GM13977 (cell line): Measurements from ENCODE around the gene TEDC1.

Experiments used
- DNase-seq: peaks from one replicate; pipeline ENCODE4 v3.0.0; 2012; ENCODE audit warnings: low spot score
- in situ Hi-C: fragments of 300-500 bp; cut with MboI; formaldehyde crosslinking; loops from one replicate; pipeline ENCODE4 v1.12.0; 2022; ENCODE audit warnings: low sequenced_read_pairs, low pct_unique_long_range_greater_than_20kb, mixed read lengths, inconsistent platforms; ENCODE audit not compliant: unreplicated experiment
- TF ChIP-seq, protein P1 (sequence below): IDR thresholded peaks from 2 replicates; pipeline ENCODE4 v1.5.1; 2012; ENCODE audit warnings: mild to moderate bottlenecking, control low read depth; ENCODE audit not compliant: insufficient read depth; ENCODE audit errors: extremely low read depth, missing control alignments

Gene TEDC1

DNA sequence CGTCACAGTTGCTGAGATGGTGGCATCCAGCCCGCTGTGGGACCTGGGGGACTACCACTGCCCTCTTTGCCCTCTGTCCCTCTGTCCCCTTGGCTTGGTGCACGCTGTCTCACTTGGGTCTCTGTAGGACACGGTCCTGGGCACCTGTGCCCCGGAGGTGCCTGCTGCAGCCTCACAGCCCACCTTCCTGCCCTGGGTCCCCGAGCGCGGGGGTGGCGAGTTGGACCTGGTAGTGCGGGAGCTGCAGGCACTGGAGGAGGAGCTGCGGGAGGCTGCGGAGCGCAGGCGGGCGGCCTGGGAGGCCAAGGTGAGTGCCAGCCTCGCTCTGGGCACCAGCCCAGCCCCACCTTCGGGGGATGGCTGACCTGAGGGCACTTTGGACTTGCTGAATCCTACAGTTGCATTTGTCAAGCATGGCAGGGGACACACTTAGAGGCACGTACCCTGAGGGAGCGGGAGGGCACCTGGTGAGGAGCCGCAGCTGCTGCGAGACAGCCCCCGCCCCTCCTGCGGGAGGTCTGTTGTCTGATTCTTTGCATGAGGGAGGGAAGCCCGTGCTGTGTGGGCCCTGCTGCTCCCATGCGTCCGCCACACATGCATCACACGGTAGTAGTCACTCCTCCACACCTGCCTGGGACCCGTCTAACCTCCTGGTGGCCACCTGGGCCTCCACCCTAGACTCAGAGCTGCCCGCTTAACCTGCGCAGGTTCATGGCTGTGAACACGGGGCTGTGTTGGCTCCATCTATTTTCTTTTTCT lies 6.8 kb downstream of the TEDC1 start:
- in situ Hi-C loops = loop anchor here (10.0 kb wide), 1 partner anchor 123 kb away; no protein-coding TSS in a partner anchor
- no peak for DNase-seq
- TF ChIP-seq, protein P1, sequence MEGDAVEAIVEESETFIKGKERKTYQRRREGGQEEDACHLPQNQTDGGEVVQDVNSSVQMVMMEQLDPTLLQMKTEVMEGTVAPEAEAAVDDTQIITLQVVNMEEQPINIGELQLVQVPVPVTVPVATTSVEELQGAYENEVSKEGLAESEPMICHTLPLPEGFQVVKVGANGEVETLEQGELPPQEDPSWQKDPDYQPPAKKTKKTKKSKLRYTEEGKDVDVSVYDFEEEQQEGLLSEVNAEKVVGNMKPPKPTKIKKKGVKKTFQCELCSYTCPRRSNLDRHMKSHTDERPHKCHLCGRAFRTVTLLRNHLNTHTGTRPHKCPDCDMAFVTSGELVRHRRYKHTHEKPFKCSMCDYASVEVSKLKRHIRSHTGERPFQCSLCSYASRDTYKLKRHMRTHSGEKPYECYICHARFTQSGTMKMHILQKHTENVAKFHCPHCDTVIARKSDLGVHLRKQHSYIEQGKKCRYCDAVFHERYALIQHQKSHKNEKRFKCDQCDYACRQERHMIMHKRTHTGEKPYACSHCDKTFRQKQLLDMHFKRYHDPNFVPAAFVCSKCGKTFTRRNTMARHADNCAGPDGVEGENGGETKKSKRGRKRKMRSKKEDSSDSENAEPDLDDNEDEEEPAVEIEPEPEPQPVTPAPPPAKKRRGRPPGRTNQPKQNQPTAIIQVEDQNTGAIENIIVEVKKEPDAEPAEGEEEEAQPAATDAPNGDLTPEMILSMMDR = no peak

DNA sequence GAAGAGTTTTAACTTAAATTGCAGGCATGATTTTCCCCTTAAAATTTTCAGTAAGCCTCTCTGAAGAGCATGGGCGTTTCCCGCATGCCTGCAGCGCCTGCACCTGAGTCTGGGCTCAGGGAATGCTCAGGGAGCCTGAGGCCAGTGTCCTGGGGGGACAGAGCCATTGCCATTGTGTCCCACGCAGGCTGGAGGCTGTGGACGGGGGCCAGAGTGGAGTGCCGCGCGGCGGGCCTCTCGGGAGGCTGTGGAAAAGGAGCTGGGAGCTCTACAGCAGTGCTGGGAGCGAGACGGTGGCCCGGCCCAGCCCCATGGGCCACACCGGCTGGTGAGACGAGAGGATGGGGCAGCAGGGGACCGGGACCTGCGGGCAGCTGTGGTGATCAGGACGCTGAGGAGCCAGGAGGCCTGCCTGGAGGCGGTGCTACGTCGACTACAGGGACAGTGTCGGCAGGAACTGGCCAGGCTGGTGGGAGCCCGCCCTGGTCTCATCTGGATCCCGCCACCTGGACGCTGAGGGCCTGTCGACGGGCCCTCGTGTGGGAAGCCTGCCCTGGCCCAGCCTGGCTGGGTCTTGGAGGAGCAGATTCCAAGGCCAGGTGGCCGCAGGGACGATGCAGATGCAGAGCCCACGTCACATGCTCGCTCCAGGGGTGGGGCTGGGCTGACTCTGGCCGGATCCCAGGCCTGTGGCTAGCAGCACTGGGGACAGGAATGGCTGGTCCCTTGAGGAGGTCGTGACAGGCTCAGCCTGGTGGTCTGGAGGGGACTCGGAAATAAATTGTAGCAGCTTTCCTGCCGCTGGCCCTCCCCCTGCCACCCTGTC lies 7.6 kb downstream of the TEDC1 start:
- TF ChIP-seq, protein P1 = no peak
- no peak for DNase-seq
- in situ Hi-C loops = loop anchor here (10.0 kb wide), 1 partner anchor 124 kb away; no protein-coding TSS in a partner anchor

DNA sequence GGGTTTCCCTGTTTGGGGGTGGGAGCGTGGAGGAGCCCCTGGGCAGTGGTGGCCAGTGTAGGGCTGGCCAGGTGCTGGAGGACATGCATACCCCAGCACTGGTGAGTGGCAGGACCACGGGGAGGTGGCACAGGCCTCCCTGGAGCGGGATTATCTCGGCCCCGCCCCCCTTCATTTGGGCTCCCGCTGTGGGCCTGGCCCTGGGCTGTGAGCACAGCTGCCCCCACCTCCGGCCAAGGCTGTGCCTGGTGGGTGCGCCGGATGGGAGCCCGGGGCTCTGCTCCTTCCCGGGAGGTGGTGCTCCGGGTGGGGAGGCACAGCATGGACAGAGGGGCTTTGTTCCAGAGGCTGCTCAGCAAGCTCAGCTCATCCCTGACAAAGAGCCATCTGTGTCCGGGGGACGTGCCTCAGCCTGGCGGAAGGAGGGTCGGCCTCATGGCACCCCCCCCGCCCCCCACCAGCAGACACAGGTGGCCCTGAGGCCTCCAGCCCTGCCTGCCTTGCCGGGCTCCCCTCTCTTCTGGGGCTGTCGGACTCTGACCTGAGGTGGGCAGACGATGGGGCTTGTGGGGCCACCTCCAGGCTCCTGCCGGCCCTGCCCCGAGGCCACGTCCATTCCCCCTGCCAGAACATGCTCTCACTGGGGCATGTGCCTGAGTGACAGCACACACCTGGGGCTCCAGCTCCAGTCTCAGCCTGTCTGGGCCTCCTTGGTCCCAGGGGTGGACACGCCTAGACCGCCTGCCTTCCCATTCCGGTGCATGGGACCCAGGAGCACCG lies 8.4 kb downstream of the TEDC1 start:
- in situ Hi-C loops = loop anchor here (10.0 to 25.0 kb wide), 2 partner anchors 125 to 387 kb away; no protein-coding TSS in a partner anchor
- DNase-seq = no peak
- TF ChIP-seq, protein P1 = no peak

DNA sequence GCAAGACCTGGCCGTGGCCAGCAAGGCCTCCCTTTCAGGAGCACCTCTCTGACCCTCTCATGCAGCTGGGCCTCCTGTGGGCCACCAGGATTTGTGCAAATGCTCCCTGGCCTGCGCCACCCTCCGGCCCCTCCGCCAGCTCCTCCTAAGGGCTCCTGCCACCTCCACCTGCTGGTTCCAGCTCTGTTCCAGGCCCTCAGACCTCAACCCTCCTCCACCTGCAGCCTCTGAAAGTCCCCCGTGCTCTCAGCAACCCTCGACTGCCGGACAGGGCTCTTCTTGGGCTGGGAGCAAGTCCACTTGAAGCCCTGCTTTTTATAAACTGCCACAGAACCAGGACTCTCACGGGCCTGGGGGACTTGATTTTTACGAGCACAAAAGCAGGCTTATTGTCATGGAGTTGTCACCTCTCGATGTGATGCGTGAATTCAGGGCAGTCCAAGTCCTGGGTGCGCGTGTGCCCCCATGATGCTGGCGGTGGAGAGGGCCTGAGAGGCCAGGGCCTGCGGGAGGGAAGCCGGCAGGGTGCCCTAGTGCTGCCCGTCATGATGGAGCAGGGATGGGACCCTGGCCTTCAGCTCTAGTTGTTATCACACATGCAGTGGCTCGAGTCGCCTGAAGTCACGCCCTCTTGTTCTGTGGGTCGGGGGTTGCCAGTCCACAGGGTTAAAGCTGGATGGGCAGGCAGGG lies 9.1 kb downstream of the TEDC1 start:
- TF ChIP-seq, protein P1 = no peak
- DNase-seq = no peak
- in situ Hi-C loops = loop anchor here (25.0 kb wide), 1 partner anchor 388 kb away; no protein-coding TSS in a partner anchor

DNA sequence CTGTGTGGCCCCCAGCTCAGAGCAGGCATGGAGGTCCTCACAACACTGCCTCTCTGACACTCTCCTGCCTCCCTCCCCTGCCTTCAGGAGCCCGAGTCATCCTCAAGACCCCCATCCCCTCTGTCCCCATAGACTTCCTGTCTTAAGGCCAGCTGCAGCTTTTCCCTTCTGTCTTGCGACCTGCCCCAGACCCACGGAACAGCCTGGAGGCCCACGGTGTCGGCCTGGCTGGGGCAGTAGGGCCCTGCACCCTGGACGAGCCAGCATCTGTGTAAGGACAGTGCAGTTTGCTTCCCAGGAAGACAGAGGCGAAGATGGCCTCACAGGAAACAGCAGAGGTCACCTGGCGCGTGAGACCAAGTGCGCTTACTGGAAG lies 9.7 kb downstream of the TEDC1 start:
- no peak for DNase-seq
- in situ Hi-C loops = loop anchor here (25.0 kb wide), 1 partner anchor 388 kb away; no protein-coding TSS in a partner anchor
- TF ChIP-seq, protein P1 = no peak
